GM12878 (cell line): Measurements from ENCODE around the gene DPH7. TPM values are rescaled to one million over a fixed set of nuclear protein-coding genes. Genes with fewer than 3 reads are reported as not detected.
"Not testable (repeated sequence)": the region's sequence is repeated elsewhere in the genome, so short reads cannot be mapped to it uniquely, and the experiment has no call there.

Experiments
- ATAC-seq: fragments of 200-7000 bp; cut with Tn5 transposase; 3 replicates; pipeline ENCODE4 v1.9.1; 2020; ENCODE audit warnings: mild to moderate bottlenecking, moderate library complexity
- BruUV-seq: library from RNA; stranded (reverse); fragments of 400-500 nt; replicated peaks from 2 replicates; lab custom pipeline; 2021; lab: Mats Ljungman, UMichigan
- CTCF ChIA-PET: fragments of 300-600 bp; sonication (Branson Sonifier 250); formaldehyde crosslinking; extraction: SDS; loops from one replicate; lab custom pipeline; 2021; ENCODE audit warnings: inconsistent platforms; lab: Yijun Ruan, JAX
- POLR2A ChIA-PET: fragments of 350-600 bp; formaldehyde crosslinking; extraction: SDS; loops from one replicate; lab custom pipeline; 2021; ENCODE audit warnings: inconsistent platforms; lab: Charles Lee
- RAD21 ChIA-PET: fragments of 300-600 bp; sonication (Branson Sonifier 250); formaldehyde crosslinking; loops from one replicate; lab custom pipeline; 2023; ENCODE audit warnings: antibody characterized with exemption; ENCODE audit not compliant: unreplicated experiment; lab: Charles Lee
- SMC1A ChIA-PET: fragments of 300-600 bp; sonication (Branson Sonifier 250); formaldehyde crosslinking; loops from one replicate; lab custom pipeline; 2023; ENCODE audit not compliant: unreplicated experiment, uncharacterized antibody; lab: Charles Lee
- DNase-seq: peaks from one replicate; pipeline ENCODE4 v3.0.0-alpha.2; 2011; ENCODE audit warnings: low read depth, low spot score
- FAIRE-seq: peaks from 3 replicates; lab custom pipeline; 2011; peaks lifted over from hg19 to GRCh38; lab: Jason Lieb, UNC
- H2AFZ ChIP-seq: 2 replicates; pipeline ENCODE4 v1.6.0; 2011; ENCODE audit warnings: low read depth, low read length, control low read depth; ENCODE audit not compliant: control insufficient read depth
- H3K27ac ChIP-seq: 2 replicates; pipeline ENCODE4 v1.5.1; 2011; ENCODE audit warnings: control low read depth; ENCODE audit not compliant: control insufficient read depth, insufficient read depth
- H3K27me3 ChIP-seq, 2 experiments: replicated peaks in 1 of 2; 2 replicates each; pipeline versions ENCODE4 v1.6.0 to v1.6.1; 2011; ENCODE audit warnings: low read length in 1 of 2; ENCODE audit not compliant: control insufficient read depth in 2 of 2, insufficient read depth in 2 of 2
- H3K36me3 ChIP-seq, 2 experiments: 2 replicates each; pipeline ENCODE4 v1.5.1; 2011; ENCODE audit warnings: low read length in 1 of 2; ENCODE audit not compliant: control insufficient read depth in 2 of 2, insufficient read depth in 2 of 2
- H3K4me1 ChIP-seq: 2 replicates; pipeline ENCODE4 v1.6.1; 2011; ENCODE audit warnings: mild to moderate bottlenecking, low read length, moderate library complexity, mixed read lengths; ENCODE audit not compliant: control insufficient read depth, insufficient read depth
- H3K4me2 ChIP-seq: 2 replicates; pipeline ENCODE4 v1.6.0; 2011; ENCODE audit warnings: control low read depth; ENCODE audit not compliant: control insufficient read depth, insufficient read depth
- H3K4me3 ChIP-seq: fragments of 200-600 bp; sonication (generic); 2 replicates; pipeline ENCODE4 v1.5.1; 2016
- H3K79me2 ChIP-seq: 2 replicates; pipeline ENCODE4 v1.6.0; 2011; ENCODE audit warnings: low read length; ENCODE audit not compliant: control insufficient read depth, insufficient read depth
- H3K9ac ChIP-seq: 2 replicates; pipeline ENCODE4 v1.8.0; 2011; ENCODE audit warnings: low read length, control low read depth, mixed read lengths; ENCODE audit not compliant: control insufficient read depth, insufficient read depth
- H3K9me3 ChIP-seq: replicated peaks from 3 replicates; pipeline ENCODE4 v1.5.1; 2011; ENCODE audit warnings: mild to moderate bottlenecking, low read length; ENCODE audit not compliant: control insufficient read depth, insufficient read depth
- H4K20me1 ChIP-seq: 2 replicates; pipeline ENCODE4 v1.6.0; 2011; ENCODE audit not compliant: control insufficient read depth, insufficient read depth
- EP300 ChIP-seq, 2 experiments: fragments of 150-350 bp in 1 of 2; IDR thresholded peaks; 2 replicates each; pipeline ENCODE4 v1.6.1; 2011 to 2012; ENCODE audit warnings: low read depth in 2 of 2, low read length in 2 of 2, borderline replicate concordance in 1 of 2, improper control_type of control experiment in 1 of 2, inconsistent platforms in 1 of 2; ENCODE audit not compliant: control insufficient read depth in 1 of 2
- ETV6 ChIP-seq, 2 experiments: fragments of 450-650 bp in 1 of 2; IDR thresholded peaks in 1 of 2; conservative IDR thresholded peaks in 1 of 2; 2 replicates each; pipeline ENCODE4 v1.6.1; 2014; ENCODE audit warnings: antibody characterized with exemption in 1 of 2, borderline replicate concordance in 1 of 2, low read depth in 1 of 2, mild to moderate bottlenecking in 1 of 2, moderate library complexity in 1 of 2
- IKZF1 ChIP-seq: fragments of 450-650 bp; conservative IDR thresholded peaks from 2 replicates; pipeline ENCODE4 v1.6.1; 2017; ENCODE audit warnings: antibody characterized with exemption, mild to moderate bottlenecking
- IKZF2 ChIP-seq, 2 experiments: fragments of 450-650 bp; IDR thresholded peaks; 2 replicates each; pipeline ENCODE4 v1.6.1; 2017; ENCODE audit warnings: mild to moderate bottlenecking in 2 of 2, moderate library complexity in 2 of 2
- MTA3 ChIP-seq: IDR thresholded peaks from 2 replicates; pipeline ENCODE4 v1.6.1; 2012; ENCODE audit warnings: low read length, inconsistent platforms, borderline replicate concordance
- NFYB ChIP-seq: IDR thresholded peaks from 2 replicates; pipeline ENCODE4 v1.6.1; 2011; ENCODE audit warnings: low read depth, mild to moderate bottlenecking, low read length, improper control_type of control experiment, moderate library complexity; ENCODE audit not compliant: insufficient read depth
- PAX8 ChIP-seq: fragments of 450-650 bp; IDR thresholded peaks from 2 replicates; pipeline ENCODE4 v1.6.1; 2017; ENCODE audit warnings: mild to moderate bottlenecking, moderate library complexity
- POU2F2 ChIP-seq: IDR thresholded peaks from 3 replicates; pipeline ENCODE4 v1.6.1; 2011; ENCODE audit warnings: low read depth, mild to moderate bottlenecking, low read length, borderline replicate concordance
- RFX5 ChIP-seq: IDR thresholded peaks from 2 replicates; pipeline ENCODE4 v1.6.1; 2011; ENCODE audit warnings: low read depth, low read length, improper control_type of control experiment
- SIN3A ChIP-seq: IDR thresholded peaks from 2 replicates; pipeline ENCODE4 v1.6.1; 2012; ENCODE audit warnings: low read depth, low read length, improper control_type of control experiment
- SREBF2 ChIP-seq: IDR thresholded peaks from 2 replicates; pipeline ENCODE4 v1.6.1; 2012; ENCODE audit warnings: mild to moderate bottlenecking, low read length
- WGBS: methylation state at CpG from one replicate; pipeline ENCODE4 v1.1.6; 2016; ENCODE audit warnings: low lambda C conversion rate; ENCODE audit not compliant: insufficient replicate concordance, insufficient coverage; ENCODE audit errors: missing lambda C conversion rate; 5-methylcytosine and 5-hydroxymethylcytosine counted together
- in situ Hi-C: fragments of 300-500 bp; cut with MboI; formaldehyde crosslinking; loops from 9 replicates; pipeline ENCODE4 v1.14.3; 2018; ENCODE audit warnings: mixed read lengths
- intact Hi-C: fragments of 100-400 bp; cut with micrococcal nuclease; formaldehyde crosslinking; loops from one replicate; pipeline ENCODE4 v1.14.2; 2022; ENCODE audit not compliant: unreplicated experiment
- polyA plus RNA-seq, 11 experiments: library from polyadenylated mRNA; depleted of rRNA in 4 of 11; unstranded in 6 of 11; stranded (reverse) in 5 of 11; fragments of >200 nt; fragmentation: Nextera tagmentation in 4 of 11; fragmentation: Illumina TruSeq in 1 of 11; extraction: Ambion mirVana in 4 of 11; extraction: Trizol in 1 of 11; gene quantifications; 1 replicate in 1 of 11; 2 replicates in 10 of 11; pipeline versions ENCODE4 v1.2.1 to v1.2.3, GENCODE V29; 2011 to 2016; ENCODE audit warnings: inconsistent platforms in 2 of 11, missing spikeins in 2 of 11, low read depth in 1 of 11
- total RNA-seq, 4 experiments: library from RNA; depleted of rRNA in 3 of 4; stranded (reverse); fragments of >200 nt in 3 of 4; fragmentation: Illumina TruSeq in 1 of 4; extraction: Trizol in 1 of 4; gene quantifications; 2 replicates each; pipeline versions ENCODE4 v1.2.1 to v1.2.3, GENCODE V29; 2013 to 2021
- TF ChIP-seq, protein P1 (sequence below): fragments of 450-650 bp; IDR thresholded peaks from 2 replicates; pipeline ENCODE4 v1.6.1; 2018; ENCODE audit warnings: mild to moderate bottlenecking, low read depth, moderate library complexity; ENCODE audit not compliant: partially characterized antibody

The DPH7 gene
- total and polyA plus RNA-seq, 10 of the 15 experiments (the other 5 are each of a cell fraction or from before 2014, with no cell fraction given), result 8.7 to 40.0 (median 28.1) TPM

DNA sequence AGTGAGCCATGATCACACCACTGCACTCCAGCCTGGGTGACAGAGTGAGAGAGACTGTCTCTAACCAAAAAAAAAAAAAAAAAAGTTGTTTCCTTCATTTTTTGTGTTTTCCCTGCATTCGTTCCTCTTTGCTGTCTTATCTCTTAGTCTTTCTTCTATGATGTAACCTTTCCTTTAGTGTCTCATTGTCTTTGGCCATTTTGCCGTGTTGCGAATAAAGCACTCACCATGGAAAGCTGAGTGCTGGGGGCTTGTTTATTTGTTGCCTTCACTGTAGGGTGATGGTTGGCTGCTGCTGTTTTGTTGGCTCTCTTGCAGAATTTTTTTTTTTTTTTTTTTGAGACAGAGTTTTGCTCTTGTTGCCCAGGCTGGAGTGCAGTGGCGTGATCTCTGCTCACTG is 47.7 kb upstream of the DPH7 start:
- no TSS peak for BruUV-seq
- RAD21 ChIA-PET, result no interaction called here
- SMC1A ChIA-PET, result no interaction called here
- no peak for DNase-seq
- CTCF ChIA-PET, result no interaction called here
- TF ChIP-seq EP300 (IDR thresholded peaks at IDR 0.05; ENCODE audit: borderline replicate concordance in 1 of 2, control insufficient read depth in 1 of 2, low read depth in 2 of 2, low read length in 2 of 2) (no peak), SREBF2 (no peak), ETV6 (conservative IDR thresholded peaks at IDR 0.05 in 1 of 2, IDR thresholded peaks at IDR 0.05 in 1 of 2; ENCODE audit: borderline replicate concordance in 1 of 2, low read depth in 1 of 2) (no peak), RFX5 (no peak), PAX8 (no peak), IKZF1 (no peak), NFYB (no peak), SIN3A (no peak), POU2F2 (no peak), IKZF2 (IDR thresholded peaks at IDR 0.05) (no peak), MTA3 (no peak)
- TF ChIP-seq, protein P1, sequence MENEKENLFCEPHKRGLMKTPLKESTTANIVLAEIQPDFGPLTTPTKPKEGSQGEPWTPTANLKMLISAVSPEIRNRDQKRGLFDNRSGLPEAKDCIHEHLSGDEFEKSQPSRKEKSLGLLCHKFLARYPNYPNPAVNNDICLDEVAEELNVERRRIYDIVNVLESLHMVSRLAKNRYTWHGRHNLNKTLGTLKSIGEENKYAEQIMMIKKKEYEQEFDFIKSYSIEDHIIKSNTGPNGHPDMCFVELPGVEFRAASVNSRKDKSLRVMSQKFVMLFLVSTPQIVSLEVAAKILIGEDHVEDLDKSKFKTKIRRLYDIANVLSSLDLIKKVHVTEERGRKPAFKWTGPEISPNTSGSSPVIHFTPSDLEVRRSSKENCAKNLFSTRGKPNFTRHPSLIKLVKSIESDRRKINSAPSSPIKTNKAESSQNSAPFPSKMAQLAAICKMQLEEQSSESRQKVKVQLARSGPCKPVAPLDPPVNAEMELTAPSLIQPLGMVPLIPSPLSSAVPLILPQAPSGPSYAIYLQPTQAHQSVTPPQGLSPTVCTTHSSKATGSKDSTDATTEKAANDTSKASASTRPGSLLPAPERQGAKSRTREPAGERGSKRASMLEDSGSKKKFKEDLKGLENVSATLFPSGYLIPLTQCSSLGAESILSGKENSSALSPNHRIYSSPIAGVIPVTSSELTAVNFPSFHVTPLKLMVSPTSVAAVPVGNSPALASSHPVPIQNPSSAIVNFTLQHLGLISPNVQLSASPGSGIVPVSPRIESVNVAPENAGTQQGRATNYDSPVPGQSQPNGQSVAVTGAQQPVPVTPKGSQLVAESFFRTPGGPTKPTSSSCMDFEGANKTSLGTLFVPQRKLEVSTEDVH, result no peak
- TF ChIP-seq, all 136 proteins: peak for 0
- POLR2A ChIA-PET, result no interaction called here
- intact Hi-C loops, result no loop called here
- H3K9me3 ChIP-seq, result no peaks in the 10 kb centered on the region; the same call in 2 of the 3 replicates
- in situ Hi-C loops, result no loop called here
- H3K9ac ChIP-seq, result no peak overlapping the region
- H3K4me3 ChIP-seq, result no peak overlapping the region
- H4K20me1 ChIP-seq, result no peaks in the 10 kb centered on the region
- no peaks in the 10 kb centered on the region; a peak in 1 of 4 replicates for H3K36me3 ChIP-seq
- H3K79me2 ChIP-seq, result peaks cover 95% of the 10 kb centered on the region
- no peak overlapping the region for H3K27ac ChIP-seq
- WGBS, result 100% methylated on average over 4 of the region's 4 CpGs
- peaks cover 44% of the 10 kb centered on the region for H3K4me1 ChIP-seq
- ATAC-seq, result no peak
- H3K4me2 ChIP-seq, result 0 out of 2 replicates have a peak overlapping the region, but pooled peaks have one; percentile 3
- no peak overlapping the region for H2AFZ ChIP-seq
- no peak for FAIRE-seq
- no peaks in the 10 kb centered on the region for H3K27me3 ChIP-seq

DNA sequence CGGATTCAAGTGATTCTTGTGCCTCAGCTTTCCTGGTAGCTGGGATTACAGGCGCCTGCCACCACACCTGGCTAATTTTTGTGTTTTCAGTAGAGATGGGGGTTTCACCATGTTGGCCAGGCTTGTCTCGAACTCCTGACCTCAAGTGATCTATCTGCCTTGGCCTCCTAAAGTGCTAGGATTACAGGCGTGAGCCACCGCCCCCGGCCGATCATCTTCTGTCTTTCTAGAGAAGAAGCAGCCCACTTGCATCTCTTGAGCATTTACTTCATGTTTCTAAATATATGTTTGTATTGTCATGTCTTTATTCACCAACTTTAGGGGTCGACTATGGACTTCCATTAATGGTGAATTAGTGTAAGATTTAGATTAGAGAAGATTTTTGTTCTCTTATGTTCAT is 43.5 kb upstream of the DPH7 start:
- RAD21 ChIA-PET, in situ Hi-C loops, H3K36me3 ChIP-seq, H4K20me1 ChIP-seq, FAIRE-seq, H3K4me3 ChIP-seq, DNase-seq, H2AFZ ChIP-seq, SMC1A ChIA-PET, ATAC-seq, BruUV-seq, intact Hi-C loops, H3K27me3 ChIP-seq, H3K9me3 ChIP-seq, H3K27ac ChIP-seq, H3K9ac ChIP-seq, H3K4me2 ChIP-seq: not testable (repeated sequence)
- Histone ChIP-seq H3K79me2 (peaks cover 91% of the 10 kb centered on the region), H3K4me1 (peaks cover 27% of the 10 kb centered on the region)
- 82% methylated on average over 8 of the region's 8 CpGs for WGBS
- ChIA-PET POLR2A (interaction anchor here (0.6 kb wide), 1 partner anchor 140 kb away, joined by 3 read pairs; no protein-coding TSS in a partner anchor), CTCF (interaction anchor here (1.3 kb wide), 1 partner anchor 44 kb away, joined by 6 read pairs; the partner anchor contains the start of gene DPH7)
